ENCODE measurements around the gene MYO1E. TPM values are rescaled to one million over a fixed set of nuclear protein-coding genes. Genes with fewer than 3 reads are reported as not detected.

The MYO1E gene
- total and polyA plus RNA-seq, 3 experiments from 2014 or later = 1.1 to 15.4 (median 15.3) TPM

DNA sequence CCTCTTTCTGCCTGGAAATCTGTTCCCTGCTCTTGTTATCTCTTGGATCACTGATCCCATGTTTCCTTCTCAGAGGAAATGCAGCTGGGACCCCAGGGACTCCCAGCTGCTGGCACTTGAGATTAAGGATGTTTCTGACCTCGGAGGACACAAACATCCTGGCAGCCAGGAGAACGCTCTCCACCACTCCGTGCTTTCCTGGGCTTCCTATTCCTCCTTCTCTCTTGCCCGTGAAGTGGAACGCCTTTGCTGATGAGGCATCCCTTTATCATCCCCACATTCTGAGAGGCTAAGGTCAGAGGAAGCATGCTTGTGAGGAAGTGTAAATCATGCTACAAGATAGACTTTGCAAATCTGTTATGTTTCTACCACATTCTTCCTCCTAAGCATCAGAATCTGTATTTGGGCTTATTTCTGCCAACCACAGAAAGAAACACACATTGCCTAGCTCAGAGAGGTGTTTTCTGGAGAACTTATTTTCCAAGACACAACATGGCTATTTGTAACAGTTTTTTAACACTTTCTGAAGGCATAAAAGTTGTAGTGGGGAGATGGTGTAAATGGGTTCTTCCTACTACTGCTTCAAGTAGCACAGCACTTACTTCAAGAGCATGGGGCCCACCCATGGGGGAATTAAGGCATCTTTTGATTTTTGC, 191.6 kb downstream of the MYO1E start:
- no peak overlapping the region for H3K27ac ChIP-seq (ENCODE audit: low read depth, low read length)
- no peaks in the 10 kb centered on the region for H3K4me1 Mint-ChIP-seq
- H3K27ac Mint-ChIP-seq = no peak overlapping the region
- no peak overlapping the region for H3K4me3 Mint-ChIP-seq
- POLR2A ChIA-PET = no interaction called here
- DNase-seq = no peak
- H3K9me3 Mint-ChIP-seq = peaks cover 0 to 5% (median 3%) of the 10 kb centered on the region in 5 donors
- no peaks in the 10 kb centered on the region for H3K36me3 ChIP-seq (ENCODE audit: insufficient read depth, low read length)
- no peaks in the 10 kb centered on the region for H3K4me1 ChIP-seq (ENCODE audit: insufficient read depth, low read length)
- H3K4me3 ChIP-seq (ENCODE audit: low read length) = no peak overlapping the region
- CTCF ChIA-PET = interaction anchor here (1.0 kb wide), 1 partner anchor 310 kb away, joined by 3 read pairs; no protein-coding TSS in a partner anchor
- no peaks in the 10 kb centered on the region for H3K27me3 ChIP-seq (ENCODE audit: insufficient read depth, low read length, poor library complexity, severe bottlenecking)
- H3K27me3 Mint-ChIP-seq = peaks cover 12% of the 10 kb centered on the region in 2 donors
- H3K36me3 Mint-ChIP-seq = peaks cover 0 to 1% (median 0%) of the 10 kb centered on the region in 3 donors
- H3K9me3 ChIP-seq (ENCODE audit: low read length) = no peaks in the 10 kb centered on the region

- no peak overlapping the region for H3K27ac Mint-ChIP-seq
- Histone ChIP-seq H3K4me1 (ENCODE audit: insufficient read depth, low read length) (no peaks in the 10 kb centered on the region), H3K27ac (ENCODE audit: low read depth, low read length) (no peak overlapping the region), H3K36me3 (ENCODE audit: insufficient read depth, low read length) (no peaks in the 10 kb centered on the region), H3K9me3 (ENCODE audit: low read length) (no peaks in the 10 kb centered on the region), H3K4me3 (ENCODE audit: low read length) (no peak overlapping the region), H3K27me3 (ENCODE audit: insufficient read depth, low read length, poor library complexity, severe bottlenecking) (no peaks in the 10 kb centered on the region)
- H3K27me3 Mint-ChIP-seq = peaks cover 10 to 16% of the 10 kb centered on the region in 2 donors
- peaks cover 0 to 1% (median 0%) of the 10 kb centered on the region in 3 donors for H3K36me3 Mint-ChIP-seq
- H3K4me3 Mint-ChIP-seq = no peak overlapping the region
- ChIA-PET CTCF (interaction anchor here (1.0 kb wide), 1 partner anchor 311 kb away, joined by 3 read pairs; no protein-coding TSS in a partner anchor), POLR2A (no interaction called here)
- peaks cover 0 to 5% (median 3%) of the 10 kb centered on the region in 5 donors for H3K9me3 Mint-ChIP-seq
- no peak for DNase-seq
- H3K4me1 Mint-ChIP-seq = no peaks in the 10 kb centered on the region
Observed at GRCh38 chr15:59179717-59180116, 193.0 kb downstream of the MYO1E start.

GRCh38 chr15:59178151-59178695, 194.4 kb downstream of the MYO1E start:
- Histone ChIP-seq H3K9me3 (ENCODE audit: low read length) (no peaks in the 10 kb centered on the region), H3K27ac (ENCODE audit: low read depth, low read length) (no peak overlapping the region), H3K4me1 (ENCODE audit: insufficient read depth, low read length) (no peaks in the 10 kb centered on the region), H3K4me3 (ENCODE audit: low read length) (no peak overlapping the region), H3K27me3 (ENCODE audit: insufficient read depth, low read length, poor library complexity, severe bottlenecking) (no peaks in the 10 kb centered on the region), H3K36me3 (ENCODE audit: insufficient read depth, low read length) (no peaks in the 10 kb centered on the region)
- Mint-ChIP-seq H3K4me3 (no peak overlapping the region), H3K27ac (no peak overlapping the region), H3K9me3 (peaks cover 2 to 7% (median 3%) of the 10 kb centered on the region in 5 donors), H3K36me3 (peaks cover 0 to 3% (median 3%) of the 10 kb centered on the region in 3 donors), H3K4me1 (no peaks in the 10 kb centered on the region), H3K27me3 (peaks cover 11 to 19% of the 10 kb centered on the region in 2 donors)
- ChIA-PET POLR2A (no interaction called here), CTCF (no interaction called here)
- DNase-seq = no peak

GRCh38 chr15:59177317-59177660, 195.4 kb downstream of the MYO1E start:
- Mint-ChIP-seq H3K36me3 (peaks cover 0 to 3% (median 3%) of the 10 kb centered on the region in 3 donors), H3K4me3 (no peak overlapping the region), H3K27me3 (peaks cover 11 to 19% of the 10 kb centered on the region in 2 donors), H3K9me3 (peaks cover under 1 to 9% (median 3%) of the 10 kb centered on the region in 5 donors), H3K27ac (no peak overlapping the region), H3K4me1 (no peaks in the 10 kb centered on the region)
- no peak overlapping the region for H3K27ac ChIP-seq (ENCODE audit: low read depth, low read length)
- CTCF ChIA-PET = no interaction called here
- no peak overlapping the region for H3K4me3 ChIP-seq (ENCODE audit: low read length)
- no peaks in the 10 kb centered on the region for H3K27me3 ChIP-seq (ENCODE audit: insufficient read depth, low read length, poor library complexity, severe bottlenecking)
- H3K9me3 ChIP-seq (ENCODE audit: low read length) = no peaks in the 10 kb centered on the region
- H3K4me1 ChIP-seq (ENCODE audit: insufficient read depth, low read length) = no peaks in the 10 kb centered on the region
- H3K36me3 ChIP-seq (ENCODE audit: insufficient read depth, low read length) = no peaks in the 10 kb centered on the region
- POLR2A ChIA-PET = no interaction called here
- DNase-seq = no peak

DNA sequence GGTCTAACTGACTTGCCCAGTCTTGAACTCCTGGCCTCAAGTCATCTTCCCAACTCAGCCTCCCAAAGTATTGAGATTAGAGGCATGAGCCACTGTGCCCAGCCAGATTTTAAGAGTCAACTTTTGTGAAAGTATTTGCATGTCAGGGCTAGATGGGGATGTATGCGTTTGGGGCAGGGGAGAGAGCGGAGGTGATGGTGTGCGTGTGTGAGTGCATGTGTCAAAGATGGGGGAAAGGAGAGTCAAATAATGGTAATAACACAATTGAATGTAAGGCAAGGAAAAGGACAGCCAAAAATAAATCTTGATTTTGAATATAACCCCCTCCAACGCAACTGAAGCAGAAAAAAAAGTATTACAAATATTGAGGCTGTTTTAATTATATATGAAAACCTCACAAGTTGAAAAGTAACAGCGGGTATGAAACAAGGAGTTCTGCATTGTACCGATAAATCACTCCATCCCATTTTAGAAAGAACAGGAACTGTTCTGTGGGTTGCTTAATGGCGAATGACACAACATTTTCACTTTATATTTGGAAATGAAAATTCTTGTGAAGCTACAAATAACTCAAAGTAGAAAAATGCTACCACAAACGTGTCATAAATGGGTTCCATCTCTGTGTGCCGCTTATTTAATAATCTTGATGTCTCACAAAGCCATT, 195.9 kb downstream of the MYO1E start:
- H3K9me3 Mint-ChIP-seq = peaks cover 0 to 8% (median 3%) of the 10 kb centered on the region in 5 donors
- no peaks in the 10 kb centered on the region for H3K4me1 Mint-ChIP-seq
- DNase-seq = no peak
- Histone ChIP-seq H3K4me1 (ENCODE audit: insufficient read depth, low read length) (no peaks in the 10 kb centered on the region), H3K9me3 (ENCODE audit: low read length) (no peaks in the 10 kb centered on the region), H3K27me3 (ENCODE audit: insufficient read depth, low read length, poor library complexity, severe bottlenecking) (no peaks in the 10 kb centered on the region), H3K27ac (ENCODE audit: low read depth, low read length) (no peak overlapping the region), H3K4me3 (ENCODE audit: low read length) (no peak overlapping the region), H3K36me3 (ENCODE audit: insufficient read depth, low read length) (no peaks in the 10 kb centered on the region)
- ChIA-PET CTCF (no interaction called here), POLR2A (no interaction called here)
- H3K27ac Mint-ChIP-seq = peak overlapping the region in 1 of 8 donors; percentile 21
- H3K36me3 Mint-ChIP-seq = peaks cover 0 to 3% (median 3%) of the 10 kb centered on the region in 3 donors
- no peak overlapping the region for H3K4me3 Mint-ChIP-seq
- H3K27me3 Mint-ChIP-seq = peaks cover 11 to 19% of the 10 kb centered on the region in 2 donors

DNA sequence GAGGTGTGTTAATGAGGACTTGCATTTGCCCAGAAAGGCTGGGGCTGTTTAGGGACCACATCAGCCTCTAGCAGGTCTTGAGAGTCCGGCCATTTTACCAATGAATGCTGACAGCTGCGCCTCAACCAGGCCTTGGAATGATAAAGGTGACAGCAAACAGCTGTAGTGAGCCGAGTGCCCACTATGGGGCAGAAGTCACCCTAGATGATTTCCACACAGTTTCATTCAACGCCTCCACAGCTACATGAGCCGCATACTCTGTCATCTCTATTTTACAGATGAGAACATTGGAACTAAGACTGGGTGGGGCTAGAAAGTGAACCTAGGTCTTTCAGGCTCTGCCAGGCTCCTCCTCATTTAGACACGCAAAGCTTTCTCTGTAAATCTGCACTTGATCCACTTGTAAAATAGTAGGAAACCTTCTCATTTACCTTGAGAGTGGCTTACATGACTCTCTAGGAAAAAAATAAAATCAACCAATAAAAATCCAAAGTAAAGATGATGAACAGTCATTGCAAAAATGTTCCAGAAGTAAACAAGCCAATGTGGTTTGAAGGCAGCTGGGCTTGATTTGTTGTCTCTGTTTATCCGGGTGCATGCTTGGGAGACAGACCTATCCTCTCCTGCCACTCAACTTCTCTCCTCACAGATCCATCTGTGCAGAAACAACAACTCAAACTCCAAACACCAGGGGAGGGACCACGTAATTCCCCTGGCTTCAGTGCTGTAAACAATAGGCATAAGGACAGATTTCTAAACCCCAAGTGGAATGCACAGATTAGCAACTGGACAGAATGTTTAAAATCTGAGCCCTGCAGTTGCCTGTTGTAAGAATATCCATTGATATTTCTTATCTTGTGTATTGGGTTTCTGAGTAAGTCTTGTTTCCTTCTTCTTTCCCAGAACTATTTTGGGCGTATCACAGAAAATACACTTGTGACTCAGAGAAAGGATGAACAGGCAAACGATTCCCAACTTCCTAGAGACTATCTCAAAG, 197.5 kb downstream of the MYO1E start:
- Histone ChIP-seq H3K4me3 (ENCODE audit: low read length) (no peak overlapping the region), H3K4me1 (ENCODE audit: insufficient read depth, low read length) (no peaks in the 10 kb centered on the region), H3K27me3 (ENCODE audit: insufficient read depth, low read length, poor library complexity, severe bottlenecking) (no peaks in the 10 kb centered on the region), H3K27ac (ENCODE audit: low read depth, low read length) (no peak overlapping the region), H3K9me3 (ENCODE audit: low read length) (no peaks in the 10 kb centered on the region), H3K36me3 (ENCODE audit: insufficient read depth, low read length) (no peaks in the 10 kb centered on the region)
- DNase-seq = peak in 1 of 5 donors; percentile 4
- no peaks in the 10 kb centered on the region for H3K4me1 Mint-ChIP-seq
- H3K27me3 Mint-ChIP-seq = peaks cover 10 to 19% of the 10 kb centered on the region in 2 donors
- POLR2A ChIA-PET = no interaction called here
- H3K27ac Mint-ChIP-seq = no peak overlapping the region
- H3K36me3 Mint-ChIP-seq = peaks cover 0 to 3% (median 2%) of the 10 kb centered on the region in 3 donors
- H3K4me3 Mint-ChIP-seq = no peak overlapping the region
- peaks cover 0 to 4% (median 2%) of the 10 kb centered on the region in 5 donors for H3K9me3 Mint-ChIP-seq
- CTCF ChIA-PET = interaction anchor here (0.9 kb wide), 1 partner anchor 11 kb away, joined by 3 read pairs; no protein-coding TSS in a partner anchor

DNA sequence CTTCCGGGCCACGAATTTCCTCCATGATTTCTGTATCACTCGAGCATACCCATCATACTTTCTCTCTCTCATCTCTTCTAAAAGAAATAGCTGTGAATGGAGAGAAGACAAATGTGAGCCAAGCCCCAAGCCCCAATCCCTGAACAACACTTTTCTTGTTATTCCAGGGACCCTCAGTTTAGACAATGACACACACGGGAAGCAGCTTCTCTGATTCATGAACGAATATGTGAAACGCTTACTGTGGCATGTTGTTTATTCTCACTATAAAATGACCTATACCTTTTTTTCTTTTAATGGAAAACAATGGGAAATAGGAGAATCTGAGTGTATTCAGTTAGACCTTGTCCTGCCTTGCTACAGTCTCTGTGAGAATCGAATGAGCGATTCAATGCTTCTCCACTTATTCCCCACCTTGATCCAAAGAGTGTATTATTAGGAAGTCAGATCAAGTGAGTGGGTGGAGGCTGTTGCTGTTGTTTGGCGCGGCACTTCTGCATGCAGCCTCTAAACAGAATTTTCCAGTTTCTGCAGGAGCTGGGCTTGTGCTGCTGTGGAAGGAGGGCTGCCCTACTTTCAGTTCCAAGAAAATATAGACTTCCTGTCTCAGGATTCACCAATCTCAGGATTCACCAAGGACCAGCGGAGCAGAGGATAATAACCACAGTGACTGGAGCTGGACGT, 198.4 kb downstream of the MYO1E start:
- Histone ChIP-seq H3K27ac (ENCODE audit: low read depth, low read length) (no peak overlapping the region), H3K27me3 (ENCODE audit: insufficient read depth, low read length, poor library complexity, severe bottlenecking) (no peaks in the 10 kb centered on the region), H3K4me1 (ENCODE audit: insufficient read depth, low read length) (no peaks in the 10 kb centered on the region), H3K4me3 (ENCODE audit: low read length) (no peak overlapping the region), H3K36me3 (ENCODE audit: insufficient read depth, low read length) (no peaks in the 10 kb centered on the region), H3K9me3 (ENCODE audit: low read length) (no peaks in the 10 kb centered on the region)
- ChIA-PET POLR2A (no interaction called here), CTCF (interaction anchor here (0.9 kb wide), 1 partner anchor 12 kb away, joined by 3 read pairs; no protein-coding TSS in a partner anchor)
- peaks cover 0 to 4% (median 2%) of the 10 kb centered on the region in 5 donors for H3K9me3 Mint-ChIP-seq
- no peaks in the 10 kb centered on the region for H3K4me1 Mint-ChIP-seq
- H3K27ac Mint-ChIP-seq = no peak overlapping the region
- H3K27me3 Mint-ChIP-seq = peaks cover 10 to 19% of the 10 kb centered on the region in 2 donors
- no peak overlapping the region for H3K4me3 Mint-ChIP-seq
- peaks cover 0 to 3% (median 2%) of the 10 kb centered on the region in 3 donors for H3K36me3 Mint-ChIP-seq
- DNase-seq = no peak

Data from CD8-positive, alpha-beta memory T cell (primary cell).